CD4-positive, alpha-beta T cell (primary cell): ENCODE measurements around the gene TNXB. TPM values are rescaled to one million over a fixed set of nuclear protein-coding genes. Genes with fewer than 3 reads are reported as not detected.
A peak's percentile ranks its signal among the peaks of the same experiment; 100 is the strongest.

Source experiments
- ATAC-seq: fragments of 200-7000 bp; cut with Tn5 transposase; one replicate; pipeline ENCODE4 v1.10.0; 2022; ENCODE audit warnings: mild to moderate bottlenecking; ENCODE audit not compliant: poor library complexity
- CTCF ChIA-PET: fragments of 350-600 bp; sonication (Branson Sonifier 250); formaldehyde crosslinking; loops from one replicate; lab custom pipeline; 2021; ENCODE audit warnings: antibody characterized with exemption, inconsistent platforms; lab: Charles Lee
- POLR2A ChIA-PET: fragments of 350-600 bp; sonication (Branson Sonifier 250); formaldehyde crosslinking; loops from one replicate; lab custom pipeline; 2021; ENCODE audit warnings: antibody characterized with exemption, inconsistent platforms; lab: Charles Lee
- DNase-seq, 14 experiments: peaks; one replicate each; pipeline ENCODE4 v3.0.0-alpha.2; 2013 to 2020; ENCODE audit warnings: mixed read lengths in 2 of 14
- H3K27ac ChIP-seq, 2 donors: one replicate each; pipeline versions ENCODE4 v1.5.1 to v1.7.0; 2013; ENCODE audit warnings: low read length in 2 of 2, low read depth in 1 of 2, mild to moderate bottlenecking in 1 of 2
- H3K27me3 ChIP-seq, 2 experiments: 1 replicate in 1 of 2; 2 replicates in 1 of 2; pipeline versions ENCODE4 v1.6.1 to v1.7.0; 2013; ENCODE audit warnings: low read length in 2 of 2, control low read depth in 1 of 2, mild to moderate bottlenecking in 1 of 2, moderate library complexity in 1 of 2; ENCODE audit not compliant: insufficient read depth in 2 of 2, control insufficient read depth in 1 of 2
- H3K36me3 ChIP-seq: one replicate; pipeline ENCODE4 v1.6.1; 2013; ENCODE audit warnings: low read length, control low read depth; ENCODE audit not compliant: insufficient read depth
- H3K4me1 ChIP-seq: one replicate; pipeline ENCODE4 v1.6.1; 2013; ENCODE audit warnings: low read length, control low read depth; ENCODE audit not compliant: insufficient read depth
- H3K4me3 ChIP-seq: one replicate; pipeline ENCODE4 v1.5.1; 2013; ENCODE audit warnings: mild to moderate bottlenecking, low read length, moderate library complexity
- H3K9me3 ChIP-seq, 2 experiments: 1 replicate in 1 of 2; 2 replicates in 1 of 2; pipeline versions ENCODE4 v1.6.1 to v1.7.0; 2013; ENCODE audit warnings: low read length in 2 of 2, mild to moderate bottlenecking in 2 of 2, control low read depth in 1 of 2, moderate library complexity in 1 of 2; ENCODE audit not compliant: control insufficient read depth in 1 of 2, insufficient read depth in 1 of 2
- H3K27ac Mint-ChIP-seq: one replicate; pipeline ENCODE4 v1.8.0; 2020; ENCODE audit warnings: mixed read lengths
- H3K27me3 Mint-ChIP-seq: one replicate; pipeline ENCODE4 v1.8.0; 2021; ENCODE audit warnings: mixed read lengths
- H3K36me3 Mint-ChIP-seq: one replicate; pipeline ENCODE4 v1.8.0; 2021; ENCODE audit warnings: low read depth, mixed read lengths
- H3K4me1 Mint-ChIP-seq: one replicate; pipeline ENCODE4 v1.8.0; 2021; ENCODE audit warnings: low read depth, mixed read lengths
- H3K4me3 Mint-ChIP-seq: one replicate; pipeline ENCODE4 v1.8.0; 2020; ENCODE audit warnings: mild to moderate bottlenecking, mixed read lengths
- H3K9me3 Mint-ChIP-seq: one replicate; pipeline ENCODE4 v1.8.0; 2020; ENCODE audit warnings: mixed read lengths
- CTCF ChIP-seq: fragments of 200-600 bp; IDR thresholded peaks from one replicate; pipeline ENCODE4 v1.8.0; 2022; ENCODE audit warnings: antibody characterized with exemption, mild to moderate bottlenecking
- intact Hi-C, 2 experiments: fragments of 100-400 bp; cut with DNase I in 1 of 2; cut with micrococcal nuclease in 1 of 2; formaldehyde crosslinking; loops; one replicate each; pipeline versions ENCODE4 v1.15.1 to v1.9.0; 2023 to 2025; cut with DNase I, micrococcal nuclease
- total RNA-seq, 174 experiments: library from RNA in 2 of 174; stranded (reverse) in 2 of 174; gene quantifications; one replicate each; pipeline ENCODE4 v1.2.3 and lab custom pipeline; 2021 to 2026

TNXB gene
- total RNA-seq, 2 experiments from 2014 or later: 8.3 to 9.0 TPM

GRCh38 chr6:32111424-32112066 lies 2.4 kb upstream of the TNXB start:
- no peaks in the 10 kb centered on the region for H3K9me3 Mint-ChIP-seq
- POLR2A ChIA-PET: interaction anchor here (1.9 kb wide), 1 partner anchor 17 kb away, joined by 7 read pairs; the partner anchor contains the start of gene ATF6B
- Histone ChIP-seq H3K4me3 (no peak overlapping the region), H3K36me3 (peaks cover 19% of the 10 kb centered on the region), H3K27me3 (peaks cover 3 to 5% of the 10 kb centered on the region in 2 experiments), H3K4me1 (peaks cover 21% of the 10 kb centered on the region), H3K27ac (no peak overlapping the region), H3K9me3 (no peaks in the 10 kb centered on the region)
- ATAC-seq (no peak), DNase-seq (no peak)
- no peaks in the 10 kb centered on the region for H3K27me3 Mint-ChIP-seq
- H3K4me3 Mint-ChIP-seq: no peak overlapping the region
- peaks cover 41% of the 10 kb centered on the region for H3K36me3 Mint-ChIP-seq
- intact Hi-C loops: no loop called here
- H3K4me1 Mint-ChIP-seq: peaks cover 24% of the 10 kb centered on the region
- no peak for TF ChIP-seq CTCF
- peak overlapping the region; percentile 49 for H3K27ac Mint-ChIP-seq
- CTCF ChIA-PET: no interaction called here

GRCh38 chr6:32110632-32111031 lies 1.5 kb upstream of the TNXB start:
- Mint-ChIP-seq H3K4me1 (peaks cover 24% of the 10 kb centered on the region), H3K36me3 (peaks cover 32% of the 10 kb centered on the region), H3K27me3 (peaks cover 3% of the 10 kb centered on the region), H3K9me3 (no peaks in the 10 kb centered on the region), H3K4me3 (no peak overlapping the region), H3K27ac (peak overlapping the region; percentile 49)
- ChIA-PET POLR2A (interaction anchor here (1.9 kb wide), 1 partner anchor 18 kb away, joined by 7 read pairs; the partner anchor contains the start of gene ATF6B), CTCF (no interaction called here)
- H3K4me1 ChIP-seq: peaks cover 21% of the 10 kb centered on the region
- peaks cover 3 to 5% of the 10 kb centered on the region in 2 experiments for H3K27me3 ChIP-seq
- no peak overlapping the region for H3K4me3 ChIP-seq
- ATAC-seq (no peak), DNase-seq (no peak)
- H3K36me3 ChIP-seq: peaks cover 10% of the 10 kb centered on the region
- H3K9me3 ChIP-seq: no peaks in the 10 kb centered on the region
- H3K27ac ChIP-seq: no peak overlapping the region
- intact Hi-C loops: no loop called here
- no peak for TF ChIP-seq CTCF

- Mint-ChIP-seq H3K4me3 (no peak overlapping the region), H3K9me3 (no peaks in the 10 kb centered on the region), H3K27me3 (peaks cover 12% of the 10 kb centered on the region), H3K4me1 (peaks cover 24% of the 10 kb centered on the region), H3K27ac (no peak overlapping the region), H3K36me3 (peaks cover 24% of the 10 kb centered on the region)
- Histone ChIP-seq H3K4me1 (peaks cover 21% of the 10 kb centered on the region), H3K4me3 (no peak overlapping the region), H3K27me3 (peaks cover 3 to 5% of the 10 kb centered on the region in 2 experiments), H3K27ac (no peak overlapping the region), H3K9me3 (no peaks in the 10 kb centered on the region), H3K36me3 (peaks cover 2% of the 10 kb centered on the region)
- ATAC-seq: no peak
- DNase-seq: no peak
- CTCF ChIA-PET: no interaction called here
- no peak for TF ChIP-seq CTCF
- POLR2A ChIA-PET: interaction anchor here (1.9 kb wide), 1 partner anchor 18 kb away, joined by 7 read pairs; the partner anchor contains the start of gene ATF6B
- intact Hi-C loops: no loop called here
Measured at GRCh38 chr6:32109765-32110160, 625 bp upstream of the TNXB start.
